ENCODE data around the gene XRCC3.

- TF ChIP-seq ZNF510 (tag by site-specific recombination; IDR thresholded peaks at IDR 0.05; ENCODE audit: insufficient replicate concordance) (no peak), ZFP3 (tag by site-specific recombination; IDR thresholded peaks at IDR 0.05; ENCODE audit: low read depth) (no peak), ZNF626 (tag by site-specific recombination; IDR thresholded peaks at IDR 0.05) (no peak), CTCF (tag by site-specific recombination; IDR thresholded peaks at IDR 0.05) (no peak), ZNF175 (tag by site-specific recombination; IDR thresholded peaks at IDR 0.05) (no peak)
Observed at GRCh38 chr14:103762541-103762940, 47.3 kb upstream of the XRCC3 start.

Measured in HEK293 (cell line).